Measurements from ENCODE around the gene BCL6B.

- TF ChIP-seq CTCF (conservative IDR thresholded peaks at IDR 0.05; ENCODE audit: low read depth, low read length): no peak
- TF ChIP-seq SMC3 (IDR thresholded peaks at IDR 0.05; ENCODE audit: low read depth, low read length): no peak
- TF ChIP-seq MAFK (IDR thresholded peaks at IDR 0.05; ENCODE audit: low read depth, low read length): no peak
- no peak for TF ChIP-seq USF2 (IDR thresholded peaks at IDR 0.05; ENCODE audit: low read depth, low read length)
- no peak for TF ChIP-seq POLR2A (IDR thresholded peaks at IDR 0.05; ENCODE audit: low read depth, low read length)
- no peak for TF ChIP-seq RCOR1 (IDR thresholded peaks at IDR 0.05; ENCODE audit: insufficient replicate concordance, low read length)
- TF ChIP-seq CEBPB (IDR thresholded peaks at IDR 0.05; ENCODE audit: low read depth, low read length): no peak
- TF ChIP-seq MXI1 (IDR thresholded peaks at IDR 0.05; ENCODE audit: borderline replicate concordance, low read depth, low read length): no peak
- TF ChIP-seq CHD1 (IDR thresholded peaks at IDR 0.05; ENCODE audit: low read depth, low read length): no peak
- no peak for TF ChIP-seq RAD21 (IDR thresholded peaks at IDR 0.05; ENCODE audit: low read length)
- no peak for TF ChIP-seq RFX5 (IDR thresholded peaks at IDR 0.05; ENCODE audit: low read depth, low read length)
- TF ChIP-seq ELK1 (IDR thresholded peaks at IDR 0.05; ENCODE audit: borderline replicate concordance, low read depth, low read length): no peak
- no peak for TF ChIP-seq FOS (IDR thresholded peaks at IDR 0.05; ENCODE audit: low read depth, low read length)
These were observed 33.5 kb downstream of the BCL6B start for GRCh38 chr17:7056386-7056785.
